Breast epithelium (tissue), 3 donors: ENCODE results near the gene NAA80.

Source experiments
- POLR2A ChIP-seq: fragments of 450-650 bp; IDR thresholded peaks from one replicate; pipeline ENCODE4 v1.6.1; 2016; ENCODE audit warnings: antibody characterized with exemption, mild to moderate bottlenecking, moderate library complexity
- POLR2AphosphoS5 ChIP-seq, 3 donors: sonication (generic); formaldehyde crosslinking; IDR thresholded peaks; one replicate each; pipeline ENCODE4 v1.6.1; 2017; ENCODE audit warnings: antibody characterized with exemption in 3 of 3
- TF ChIP-seq, protein P1 (sequence below), 3 donors: fragments of 450-650 bp; IDR thresholded peaks; one replicate each; pipeline ENCODE4 v1.5.1; 2016 to 2017; ENCODE audit warnings: antibody characterized with exemption in 3 of 3, mild to moderate bottlenecking in 3 of 3, moderate library complexity in 3 of 3

DNA sequence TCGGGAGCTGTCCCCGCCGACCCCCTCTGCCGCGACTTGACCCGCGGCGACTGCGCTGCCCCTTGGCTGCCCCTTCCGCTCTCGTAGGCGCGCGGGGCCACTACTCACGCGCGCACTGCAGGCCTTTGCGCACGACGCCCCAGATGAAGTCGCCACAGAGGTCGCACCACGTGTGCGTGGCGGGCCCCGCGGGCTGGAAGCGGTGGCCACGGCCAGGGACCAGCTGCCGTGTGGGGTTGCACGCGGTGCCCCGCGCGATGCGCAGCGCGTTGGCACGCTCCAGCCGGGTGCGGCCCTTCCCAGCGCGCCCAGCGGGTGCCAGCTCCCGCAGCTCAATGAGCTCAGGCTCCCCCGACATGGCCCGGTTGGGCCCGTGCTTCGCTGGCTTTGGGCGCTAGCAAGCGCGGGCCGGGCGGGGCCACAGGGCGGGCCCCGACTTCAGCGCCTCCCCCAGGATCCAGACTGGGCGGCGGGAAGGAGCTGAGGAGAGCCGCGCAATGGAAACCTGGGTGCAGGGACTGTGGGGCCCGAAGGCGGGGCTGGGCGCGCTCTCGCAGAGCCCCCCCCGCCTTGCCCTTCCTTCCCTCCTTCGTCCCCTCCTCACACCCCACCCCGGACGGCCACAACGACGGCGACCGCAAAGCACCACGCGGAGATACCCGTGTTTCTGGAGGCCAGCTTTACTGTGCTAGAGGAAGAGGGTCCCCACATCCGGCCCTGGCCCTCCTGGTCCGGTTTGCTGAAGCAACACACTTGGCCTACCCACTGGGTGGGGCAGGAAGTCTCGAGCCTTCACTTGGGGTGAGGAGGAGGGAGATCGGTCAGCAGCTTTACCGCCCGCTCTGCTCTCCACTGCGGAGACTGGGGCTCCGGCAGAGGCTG is 41.5 kb upstream of the NAA80 start, which contains the start of gene RASSF1:
- TF ChIP-seq POLR2AphosphoS5 (IDR thresholded peaks at IDR 0.05) = peak; percentile 18 to 70 (median 48)
- TF ChIP-seq, protein P1, sequence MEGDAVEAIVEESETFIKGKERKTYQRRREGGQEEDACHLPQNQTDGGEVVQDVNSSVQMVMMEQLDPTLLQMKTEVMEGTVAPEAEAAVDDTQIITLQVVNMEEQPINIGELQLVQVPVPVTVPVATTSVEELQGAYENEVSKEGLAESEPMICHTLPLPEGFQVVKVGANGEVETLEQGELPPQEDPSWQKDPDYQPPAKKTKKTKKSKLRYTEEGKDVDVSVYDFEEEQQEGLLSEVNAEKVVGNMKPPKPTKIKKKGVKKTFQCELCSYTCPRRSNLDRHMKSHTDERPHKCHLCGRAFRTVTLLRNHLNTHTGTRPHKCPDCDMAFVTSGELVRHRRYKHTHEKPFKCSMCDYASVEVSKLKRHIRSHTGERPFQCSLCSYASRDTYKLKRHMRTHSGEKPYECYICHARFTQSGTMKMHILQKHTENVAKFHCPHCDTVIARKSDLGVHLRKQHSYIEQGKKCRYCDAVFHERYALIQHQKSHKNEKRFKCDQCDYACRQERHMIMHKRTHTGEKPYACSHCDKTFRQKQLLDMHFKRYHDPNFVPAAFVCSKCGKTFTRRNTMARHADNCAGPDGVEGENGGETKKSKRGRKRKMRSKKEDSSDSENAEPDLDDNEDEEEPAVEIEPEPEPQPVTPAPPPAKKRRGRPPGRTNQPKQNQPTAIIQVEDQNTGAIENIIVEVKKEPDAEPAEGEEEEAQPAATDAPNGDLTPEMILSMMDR (IDR thresholded peaks at IDR 0.05) = no peak
- TF ChIP-seq POLR2A = no peak
